PFSK-1 (cell line): ENCODE measurements around the gene NRCAM.

Experiments used
- FOXP2 ChIP-seq: optimal IDR thresholded peaks from 2 replicates; pipeline ENCODE3; 2011; ENCODE audit warnings: borderline replicate concordance, control low read depth, inconsistent platforms; ENCODE audit not compliant: insufficient read depth; ENCODE audit errors: extremely low read length, extremely low read depth
- POLR2AphosphoS5 ChIP-seq: IDR thresholded peaks from 2 replicates; pipeline ENCODE4 v1.6.1; 2012; ENCODE audit warnings: low read depth, mild to moderate bottlenecking, control low read depth, low read length, moderate library complexity
- SIN3A ChIP-seq: IDR thresholded peaks from 2 replicates; pipeline ENCODE4 v1.6.1; 2012; ENCODE audit warnings: mild to moderate bottlenecking, low read length, moderate library complexity, borderline replicate concordance; ENCODE audit not compliant: insufficient read depth
- TAF1 ChIP-seq: IDR thresholded peaks from 2 replicates; pipeline ENCODE4 v1.6.1; 2012; ENCODE audit warnings: low read length, control low read depth, borderline replicate concordance; ENCODE audit not compliant: insufficient read depth
- TF ChIP-seq, protein P1 (sequence below), 2 experiments: IDR thresholded peaks; 2 replicates each; pipeline versions ENCODE4 v1.6.1 to v1.8.0; 2011 to 2012; ENCODE audit warnings: low read depth in 2 of 2, low read length in 2 of 2, control low read depth in 1 of 2, inconsistent platforms in 1 of 2, mild to moderate bottlenecking in 1 of 2, moderate library complexity in 1 of 2; ENCODE audit not compliant: insufficient read depth in 1 of 2

NRCAM gene

DNA sequence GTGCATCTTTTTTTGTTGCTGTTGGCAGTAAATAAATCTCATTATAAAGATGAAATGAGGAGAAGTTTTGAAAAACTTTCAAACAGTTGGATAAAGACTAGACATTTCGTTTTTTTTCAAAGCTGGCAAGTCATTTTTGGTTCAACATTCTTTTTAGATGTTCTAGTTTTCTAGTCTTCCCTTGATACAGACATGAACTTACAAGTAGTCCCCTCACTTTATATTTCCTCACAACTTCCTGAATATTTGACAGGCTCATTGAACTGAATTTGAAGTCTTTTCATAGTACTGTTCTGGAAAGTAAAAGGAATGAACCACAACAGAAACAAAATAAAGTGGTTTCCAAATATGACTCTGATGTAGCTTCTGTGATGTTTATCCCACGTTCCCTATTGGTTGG is 134.2 kb downstream of the NRCAM start:
- TF ChIP-seq, protein P1, sequence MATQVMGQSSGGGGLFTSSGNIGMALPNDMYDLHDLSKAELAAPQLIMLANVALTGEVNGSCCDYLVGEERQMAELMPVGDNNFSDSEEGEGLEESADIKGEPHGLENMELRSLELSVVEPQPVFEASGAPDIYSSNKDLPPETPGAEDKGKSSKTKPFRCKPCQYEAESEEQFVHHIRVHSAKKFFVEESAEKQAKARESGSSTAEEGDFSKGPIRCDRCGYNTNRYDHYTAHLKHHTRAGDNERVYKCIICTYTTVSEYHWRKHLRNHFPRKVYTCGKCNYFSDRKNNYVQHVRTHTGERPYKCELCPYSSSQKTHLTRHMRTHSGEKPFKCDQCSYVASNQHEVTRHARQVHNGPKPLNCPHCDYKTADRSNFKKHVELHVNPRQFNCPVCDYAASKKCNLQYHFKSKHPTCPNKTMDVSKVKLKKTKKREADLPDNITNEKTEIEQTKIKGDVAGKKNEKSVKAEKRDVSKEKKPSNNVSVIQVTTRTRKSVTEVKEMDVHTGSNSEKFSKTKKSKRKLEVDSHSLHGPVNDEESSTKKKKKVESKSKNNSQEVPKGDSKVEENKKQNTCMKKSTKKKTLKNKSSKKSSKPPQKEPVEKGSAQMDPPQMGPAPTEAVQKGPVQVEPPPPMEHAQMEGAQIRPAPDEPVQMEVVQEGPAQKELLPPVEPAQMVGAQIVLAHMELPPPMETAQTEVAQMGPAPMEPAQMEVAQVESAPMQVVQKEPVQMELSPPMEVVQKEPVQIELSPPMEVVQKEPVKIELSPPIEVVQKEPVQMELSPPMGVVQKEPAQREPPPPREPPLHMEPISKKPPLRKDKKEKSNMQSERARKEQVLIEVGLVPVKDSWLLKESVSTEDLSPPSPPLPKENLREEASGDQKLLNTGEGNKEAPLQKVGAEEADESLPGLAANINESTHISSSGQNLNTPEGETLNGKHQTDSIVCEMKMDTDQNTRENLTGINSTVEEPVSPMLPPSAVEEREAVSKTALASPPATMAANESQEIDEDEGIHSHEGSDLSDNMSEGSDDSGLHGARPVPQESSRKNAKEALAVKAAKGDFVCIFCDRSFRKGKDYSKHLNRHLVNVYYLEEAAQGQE (IDR thresholded peaks at IDR 0.05; ENCODE audit: insufficient read depth in 1 of 2, low read depth in 2 of 2, low read length in 2 of 2) = no peak
- TF ChIP-seq SIN3A = no peak
- no peak for TF ChIP-seq FOXP2
- no peak for TF ChIP-seq POLR2AphosphoS5
- no peak for TF ChIP-seq TAF1

DNA sequence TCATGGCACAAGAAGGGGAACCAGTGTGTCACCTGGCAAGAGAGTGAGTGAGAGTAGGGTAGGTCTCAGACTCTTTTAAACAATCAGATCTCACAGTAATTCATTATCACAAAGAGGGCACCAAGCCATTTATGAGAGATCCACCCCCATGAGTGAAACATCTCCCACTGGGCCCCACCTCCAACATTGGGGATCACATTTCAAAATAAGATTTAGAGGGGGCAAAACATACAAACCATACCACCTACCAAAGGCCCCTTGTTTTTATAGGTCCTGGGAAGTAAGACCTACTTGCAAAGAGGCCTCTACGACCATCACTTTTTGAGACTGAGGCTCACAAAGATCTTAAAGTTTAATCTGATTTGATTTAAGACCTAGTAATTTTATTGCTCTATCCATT is 134.9 kb downstream of the NRCAM start:
- TF ChIP-seq, protein P1 (IDR thresholded peaks at IDR 0.05; ENCODE audit: insufficient read depth in 1 of 2, low read depth in 2 of 2, low read length in 2 of 2) = no peak
- TF ChIP-seq FOXP2 (no peak), SIN3A (no peak), TAF1 (no peak), POLR2AphosphoS5 (no peak)

DNA sequence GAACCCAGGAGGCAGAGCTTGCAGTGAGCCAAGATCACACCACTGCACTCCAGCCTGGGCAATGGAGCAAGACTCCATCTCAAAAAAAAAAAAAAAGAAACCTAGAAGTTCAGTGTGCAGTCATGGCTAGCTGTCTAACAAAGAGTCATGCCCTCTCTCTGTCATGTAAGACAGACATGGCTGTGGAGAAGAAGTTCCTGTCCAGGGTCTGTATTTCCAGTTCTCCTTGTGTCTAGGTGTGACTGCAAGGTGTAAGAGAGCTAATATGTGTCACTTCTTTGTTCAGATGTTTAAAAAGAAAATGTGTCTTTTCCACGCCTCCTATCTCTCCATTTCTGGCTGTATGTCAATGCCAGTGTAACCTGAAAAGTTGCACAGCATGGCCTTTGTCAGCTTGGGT is 139.5 kb downstream of the NRCAM start:
- TF ChIP-seq TAF1 (no peak), FOXP2 (no peak), POLR2AphosphoS5 (no peak), SIN3A (no peak)
- TF ChIP-seq, protein P1 (IDR thresholded peaks at IDR 0.05; ENCODE audit: insufficient read depth in 1 of 2, low read depth in 2 of 2, low read length in 2 of 2) = no peak

DNA sequence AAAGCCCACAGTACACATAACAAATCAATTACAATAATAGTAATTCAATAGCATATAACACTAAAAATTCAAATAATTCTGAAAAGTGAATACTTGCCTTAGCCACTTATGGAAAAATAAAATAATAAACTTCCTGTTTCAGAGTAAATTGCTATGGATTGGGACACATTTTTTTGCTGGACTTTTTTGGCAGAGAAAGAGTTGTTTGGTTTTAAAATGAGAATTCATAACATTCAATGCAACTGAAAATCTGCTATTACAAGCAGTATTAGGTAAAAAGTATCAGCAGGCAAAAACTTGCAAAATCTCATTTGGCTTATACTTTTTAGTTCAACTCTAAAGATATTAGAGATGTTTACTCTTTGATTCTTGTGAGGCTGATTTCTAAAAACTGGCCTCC is 141.7 kb downstream of the NRCAM start:
- TF ChIP-seq TAF1 = no peak
- TF ChIP-seq FOXP2 = no peak
- no peak for TF ChIP-seq SIN3A
- TF ChIP-seq, protein P1 (IDR thresholded peaks at IDR 0.05; ENCODE audit: insufficient read depth in 1 of 2, low read depth in 2 of 2, low read length in 2 of 2) = no peak
- TF ChIP-seq POLR2AphosphoS5 = no peak

DNA sequence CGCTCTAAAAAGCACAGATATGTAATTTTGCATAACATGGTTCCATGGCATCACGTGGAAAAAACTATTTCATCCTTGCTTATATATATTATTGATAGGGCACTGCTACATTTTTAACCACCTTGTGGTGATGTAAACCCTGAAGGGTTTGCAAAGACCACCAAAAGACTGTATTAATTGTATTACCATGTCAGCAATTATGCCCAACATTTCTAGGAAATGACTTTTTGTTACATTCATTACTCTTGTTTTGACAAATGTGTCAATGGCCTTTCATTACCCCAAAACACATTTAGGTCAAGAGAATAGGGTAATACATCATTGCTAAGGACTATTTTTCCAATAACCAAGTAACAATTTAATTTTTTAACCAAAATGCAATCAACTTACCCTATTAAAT is 142.2 kb downstream of the NRCAM start:
- no peak for TF ChIP-seq SIN3A
- no peak for TF ChIP-seq FOXP2
- no peak for TF ChIP-seq POLR2AphosphoS5
- TF ChIP-seq, protein P1 (IDR thresholded peaks at IDR 0.05; ENCODE audit: insufficient read depth in 1 of 2, low read depth in 2 of 2, low read length in 2 of 2) = no peak
- no peak for TF ChIP-seq TAF1
